Epithelial cell of esophagus (primary cell): ENCODE measurements around the gene SLC7A7.
"Not testable (repeated sequence)": the region's sequence is repeated elsewhere in the genome, so short reads cannot be mapped to it uniquely, and the experiment has no call there.

Source experiments
- DNase-seq: peaks from one replicate; pipeline ENCODE4 v3.0.0; 2010; ENCODE audit warnings: low read depth
- H3K4me3 ChIP-seq: 2 replicates; pipeline ENCODE4 v1.5.1; 2011; ENCODE audit warnings: mild to moderate bottlenecking, low read length, control low read depth
- TF ChIP-seq, protein P1 (sequence below): IDR thresholded peaks from 2 replicates; pipeline ENCODE4 v1.5.1; 2011; ENCODE audit warnings: low read depth, mild to moderate bottlenecking, low read length, control low read depth, inconsistent platforms; ENCODE audit not compliant: insufficient read depth; ENCODE audit errors: missing control alignments

Gene SLC7A7

DNA sequence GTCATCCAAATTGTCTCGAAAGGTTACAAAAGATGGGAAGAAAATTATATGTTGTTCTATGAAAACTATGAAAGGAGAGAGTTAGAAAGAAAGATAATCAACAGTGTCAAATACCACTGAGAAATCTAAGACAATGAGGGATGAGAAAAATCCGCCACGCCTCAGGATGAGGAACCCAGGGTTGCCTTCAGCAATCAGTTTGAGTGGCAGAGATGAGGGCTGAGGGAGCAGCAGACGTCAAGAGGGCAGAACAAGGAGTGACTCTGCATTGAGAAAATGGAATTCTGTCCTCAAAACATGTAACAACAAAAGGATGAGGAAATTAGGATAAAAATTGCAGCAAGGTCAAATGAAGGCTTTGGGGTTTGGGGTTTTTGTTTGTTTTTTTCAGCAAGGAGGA lies 67.0 kb downstream of the SLC7A7 start:
- no peak overlapping the region for H3K4me3 ChIP-seq
- DNase-seq, result no peak
- TF ChIP-seq, protein P1, sequence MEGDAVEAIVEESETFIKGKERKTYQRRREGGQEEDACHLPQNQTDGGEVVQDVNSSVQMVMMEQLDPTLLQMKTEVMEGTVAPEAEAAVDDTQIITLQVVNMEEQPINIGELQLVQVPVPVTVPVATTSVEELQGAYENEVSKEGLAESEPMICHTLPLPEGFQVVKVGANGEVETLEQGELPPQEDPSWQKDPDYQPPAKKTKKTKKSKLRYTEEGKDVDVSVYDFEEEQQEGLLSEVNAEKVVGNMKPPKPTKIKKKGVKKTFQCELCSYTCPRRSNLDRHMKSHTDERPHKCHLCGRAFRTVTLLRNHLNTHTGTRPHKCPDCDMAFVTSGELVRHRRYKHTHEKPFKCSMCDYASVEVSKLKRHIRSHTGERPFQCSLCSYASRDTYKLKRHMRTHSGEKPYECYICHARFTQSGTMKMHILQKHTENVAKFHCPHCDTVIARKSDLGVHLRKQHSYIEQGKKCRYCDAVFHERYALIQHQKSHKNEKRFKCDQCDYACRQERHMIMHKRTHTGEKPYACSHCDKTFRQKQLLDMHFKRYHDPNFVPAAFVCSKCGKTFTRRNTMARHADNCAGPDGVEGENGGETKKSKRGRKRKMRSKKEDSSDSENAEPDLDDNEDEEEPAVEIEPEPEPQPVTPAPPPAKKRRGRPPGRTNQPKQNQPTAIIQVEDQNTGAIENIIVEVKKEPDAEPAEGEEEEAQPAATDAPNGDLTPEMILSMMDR, result no peak

DNA sequence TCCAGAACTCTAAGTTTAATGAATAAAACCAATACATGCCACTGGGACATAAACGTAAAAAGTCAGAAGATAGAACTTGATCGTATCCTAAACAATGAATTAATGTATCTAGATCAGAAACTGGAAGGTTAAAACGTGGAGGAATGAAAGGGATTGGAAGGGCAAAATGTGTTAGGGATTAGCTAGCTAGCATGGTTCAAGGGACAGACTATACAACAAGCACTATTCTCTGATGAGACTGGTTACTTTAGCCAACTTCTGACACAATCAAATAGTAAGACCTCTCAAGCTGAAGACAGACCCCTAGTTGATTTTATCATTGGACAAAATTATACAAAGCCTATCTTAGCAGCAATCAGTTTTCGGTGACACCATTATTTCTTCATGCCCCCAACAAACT lies 67.5 kb downstream of the SLC7A7 start:
- DNase-seq, result no peak
- H3K4me3 ChIP-seq, result no peak overlapping the region
- TF ChIP-seq, protein P1, result no peak

DNA sequence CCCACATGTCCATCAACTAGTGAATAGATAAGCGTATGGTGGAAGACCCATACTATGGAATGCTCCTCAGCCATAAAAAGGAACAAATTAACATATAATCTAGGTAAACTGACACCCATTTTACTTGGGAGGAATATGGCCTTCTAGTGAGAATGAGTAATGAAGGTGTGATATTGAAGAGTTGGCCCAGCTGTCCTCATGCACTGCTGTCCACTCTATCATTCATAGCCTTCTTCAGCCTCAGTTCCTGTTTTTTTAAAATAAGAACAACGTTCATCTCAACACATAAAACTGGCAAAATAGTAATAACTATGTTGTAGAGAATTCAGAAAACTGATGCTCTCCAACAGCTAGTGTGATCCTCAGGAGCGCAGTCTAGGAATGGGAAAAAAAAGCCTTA lies 75.2 kb downstream of the SLC7A7 start:
- TF ChIP-seq, protein P1, result no peak
- H3K4me3 ChIP-seq, result no peak overlapping the region
- DNase-seq, result no peak

DNA sequence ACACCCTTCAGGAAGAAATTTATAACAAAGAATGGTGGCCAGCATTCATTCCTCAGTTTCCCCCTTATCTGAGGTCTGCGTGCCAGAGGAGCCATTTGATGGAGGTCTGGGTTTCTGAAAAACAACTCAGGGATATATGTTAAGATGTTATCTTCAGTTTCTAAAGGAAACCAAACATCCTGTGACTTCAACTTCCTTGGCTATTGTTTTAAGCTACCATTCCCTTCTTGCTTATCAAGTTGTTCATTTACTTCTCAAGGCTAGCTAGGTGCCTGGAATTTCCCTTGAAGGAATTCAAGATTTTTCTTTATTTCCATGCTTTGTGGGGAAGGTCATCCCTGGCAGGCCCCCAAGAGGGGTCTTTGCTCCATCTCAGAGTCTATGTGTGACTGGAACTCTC lies 75.8 kb downstream of the SLC7A7 start:
- DNase-seq, result no peak
- H3K4me3 ChIP-seq, result no peak overlapping the region
- TF ChIP-seq, protein P1, result no peak

DNA sequence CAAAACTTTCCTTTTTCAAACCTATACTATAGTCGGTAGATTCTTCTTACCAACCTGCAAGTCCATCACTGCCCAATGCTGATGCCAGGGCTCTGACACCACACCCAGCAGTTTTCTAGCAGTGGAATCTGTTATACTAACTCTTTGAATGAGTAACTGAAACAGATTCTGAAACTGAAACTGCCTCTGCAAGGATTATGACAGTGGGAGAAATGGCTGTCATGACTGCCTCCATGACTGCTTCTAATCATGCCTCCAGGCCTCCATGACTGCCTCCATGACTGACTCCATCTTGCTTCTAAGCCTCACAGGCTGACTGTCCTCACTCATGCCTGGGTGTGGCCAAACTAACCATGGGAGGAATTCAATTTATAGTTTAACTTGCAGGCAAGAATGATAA lies 78.2 kb downstream of the SLC7A7 start:
- no peak overlapping the region for H3K4me3 ChIP-seq
- DNase-seq, result no peak
- TF ChIP-seq, protein P1, result no peak

DNA sequence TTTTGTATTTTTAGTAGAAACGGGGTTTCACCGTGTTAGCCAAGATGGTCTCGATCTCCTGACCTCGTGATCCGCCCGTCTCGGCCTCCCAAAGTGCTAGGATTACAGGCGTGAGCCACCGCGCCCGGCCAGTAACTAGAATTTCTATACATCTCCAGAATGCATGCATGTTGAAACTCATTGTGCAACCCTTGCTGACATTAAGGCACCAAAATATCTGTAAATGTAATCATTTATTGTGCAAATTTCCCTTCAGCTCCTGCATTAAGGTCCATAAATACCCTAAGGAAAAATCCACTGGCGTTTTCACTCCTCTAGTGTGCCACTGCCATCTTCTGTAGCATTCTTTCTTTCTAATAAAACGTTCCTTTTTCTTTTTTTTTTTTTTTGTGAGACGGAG lies 78.9 kb downstream of the SLC7A7 start:
- not testable (repeated sequence) for DNase-seq, H3K4me3 ChIP-seq

DNA sequence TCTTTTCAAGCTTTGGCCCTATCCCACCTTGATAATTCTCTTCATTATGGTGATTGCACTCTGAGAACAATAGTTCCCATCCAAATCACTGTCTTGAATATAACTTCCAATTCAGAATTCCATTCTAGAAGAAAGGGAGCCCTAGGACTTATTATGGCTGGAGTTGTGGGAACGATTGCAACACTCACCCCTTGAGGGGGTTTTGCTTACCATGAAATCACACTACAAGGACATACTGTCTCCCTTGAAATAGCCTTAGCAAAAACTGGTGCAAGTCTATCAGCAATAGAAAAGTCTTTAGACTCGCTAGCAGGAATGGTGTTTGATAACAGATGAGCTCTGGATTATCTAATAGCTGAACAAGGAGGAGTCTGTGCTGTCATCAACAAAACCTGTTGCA lies 80.1 kb downstream of the SLC7A7 start:
- no peak overlapping the region for H3K4me3 ChIP-seq
- no peak for DNase-seq
- TF ChIP-seq, protein P1, result no peak

DNA sequence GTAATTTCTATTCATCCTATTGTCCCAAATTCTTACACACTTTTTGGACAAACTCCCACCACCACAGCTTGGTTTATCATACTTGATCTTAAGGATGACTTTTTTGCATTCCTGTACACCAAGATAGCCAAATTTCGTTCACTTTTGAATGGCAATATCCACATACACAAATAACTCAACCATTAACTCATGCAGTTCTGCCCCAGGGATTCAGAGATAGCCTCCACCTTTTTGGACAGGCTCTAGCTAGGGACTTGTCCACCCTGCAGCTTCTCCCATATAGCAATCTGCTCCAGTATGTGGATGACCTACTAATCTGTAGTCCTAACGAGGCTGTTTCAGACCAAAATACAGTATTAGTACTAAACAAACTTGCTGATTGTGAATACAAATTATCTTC lies 81.4 kb downstream of the SLC7A7 start:
- no peak for DNase-seq
- TF ChIP-seq, protein P1, result no peak

DNA sequence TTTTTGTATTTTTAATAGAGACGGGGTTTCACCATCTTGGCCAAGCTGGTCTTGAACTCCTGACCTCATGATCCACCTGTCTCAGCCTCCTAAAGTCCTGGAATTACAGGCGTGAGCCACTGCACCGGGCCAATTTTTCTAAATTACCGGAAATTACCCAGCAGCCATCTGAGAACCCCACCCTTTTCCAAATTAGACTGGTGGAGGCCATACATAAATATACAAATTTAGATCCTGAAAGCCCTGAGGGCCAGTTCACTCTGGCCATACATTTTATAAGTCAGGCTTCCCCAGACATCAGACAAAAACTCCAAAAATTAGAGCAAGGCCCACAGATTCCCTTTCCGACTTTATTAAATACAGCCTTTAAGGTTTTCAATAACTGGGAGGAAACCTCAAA lies 83.2 kb downstream of the SLC7A7 start:
- not testable (repeated sequence) for H3K4me3 ChIP-seq, DNase-seq

More for the DNA sequence above, 81.4 kb downstream of the SLC7A7 start:
- H3K4me3 ChIP-seq, result no peak overlapping the region
